Sigmoid colon (tissue), 7 donors: Measurements from ENCODE around the gene KCNJ15. TPM values are rescaled to one million over a fixed set of nuclear protein-coding genes. Genes with fewer than 3 reads are reported as not detected.

Experiments
- DNase-seq: peaks from one replicate; pipeline ENCODE4 v3.0.0-alpha.2; 2019
- H3K27ac ChIP-seq, 4 donors: fragments of 200-600 bp; sonication (generic); one replicate each; pipeline ENCODE4 v1.5.1; 2016 to 2019; ENCODE audit warnings: mild to moderate bottlenecking in 1 of 4
- H3K27me3 ChIP-seq, 3 donors: fragments of 200-600 bp; sonication (generic); one replicate each; pipeline ENCODE4 v1.5.1; 2019; ENCODE audit warnings: mild to moderate bottlenecking in 1 of 3
- H3K36me3 ChIP-seq, 4 donors: fragments of 200-600 bp; sonication (generic); one replicate each; pipeline ENCODE4 v1.5.1; 2016 to 2019
- H3K4me1 ChIP-seq, 4 donors: fragments of 200-600 bp; sonication (generic); one replicate each; pipeline ENCODE4 v1.5.1; 2017 to 2019
- H3K4me3 ChIP-seq, 4 donors: fragments of 200-600 bp; sonication (generic); one replicate each; pipeline ENCODE4 v1.5.1; 2017 to 2019; ENCODE audit warnings: mild to moderate bottlenecking in 2 of 4, moderate library complexity in 1 of 4
- H3K9me3 ChIP-seq, 4 donors: fragments of 200-600 bp in 3 of 4; sonication (generic) in 3 of 4; one replicate each; pipeline versions ENCODE4 v1.5.1 to v1.6.1; 2013 to 2019
- CTCF ChIP-seq, 4 experiments: fragments of 450-650 bp in 3 of 4; fragments of 200-600 bp in 1 of 4; IDR thresholded peaks; one replicate each; pipeline ENCODE4 v1.5.1; 2016 to 2019; ENCODE audit warnings: antibody characterized with exemption in 4 of 4, mild to moderate bottlenecking in 3 of 4, moderate library complexity in 2 of 4
- EP300 ChIP-seq, 4 donors: sonication (generic); formaldehyde crosslinking; IDR thresholded peaks; one replicate each; pipeline ENCODE4 v1.6.1; 2017; ENCODE audit warnings: antibody characterized with exemption in 4 of 4
- POLR2A ChIP-seq, 2 donors: fragments of 450-650 bp; IDR thresholded peaks; one replicate each; pipeline ENCODE4 v1.6.1; 2016; ENCODE audit warnings: antibody characterized with exemption in 2 of 2, mild to moderate bottlenecking in 2 of 2, moderate library complexity in 2 of 2
- POLR2AphosphoS5 ChIP-seq, 4 donors: sonication (generic); formaldehyde crosslinking; IDR thresholded peaks; one replicate each; pipeline ENCODE4 v1.6.1; 2017; ENCODE audit warnings: antibody characterized with exemption in 4 of 4
- WGBS, 2 donors: extraction: QIAGEN DNeasy Blood & Tissue Kit; methylation state at CpG; one replicate each; pipeline ENCODE4 v1.1.7; 2013; 5-methylcytosine and 5-hydroxymethylcytosine counted together
- intact Hi-C: fragments of 100-400 bp; cut with DNase I; formaldehyde crosslinking; loops from one replicate; pipeline ENCODE4 v1.15.1; 2023
- polyA plus RNA-seq, 3 donors: library from polyadenylated mRNA; stranded (reverse); fragments of 200-250 nt; gene quantifications; one replicate each; pipeline ENCODE4 v1.2.3, GENCODE V29; 2013
- total RNA-seq, 4 donors: library from RNA; depleted of rRNA; stranded (reverse); fragments of >200 nt; gene quantifications; one replicate each; pipeline ENCODE4 v1.1.0, GENCODE V29; 2016
- donor health status: healthy with polysubstance abuse.
- donor health status: Bipolar disorder and iron deficiency.
- donor health status: healthy.

KCNJ15 gene
- total and polyA plus RNA-seq, 7 donors: 0.22 to 0.60 (median 0.49) TPM; not detected in 4

- TF ChIP-seq CTCF (IDR thresholded peaks at IDR 0.05): no peak
- TF ChIP-seq EP300 (IDR thresholded peaks at IDR 0.05): no peak
- no peak for TF ChIP-seq POLR2A (IDR thresholded peaks at IDR 0.05)
- TF ChIP-seq POLR2AphosphoS5 (IDR thresholded peaks at IDR 0.05): no peak
- 84 to 90% methylated on average over 10 of the region's 10 CpGs for WGBS, 2 donors
- H3K4me3 ChIP-seq: no peak overlapping the region
- H3K27me3 ChIP-seq: no peaks in the 10 kb centered on the region
- intact Hi-C loops: no loop called here
- H3K9me3 ChIP-seq: no peaks in the 10 kb centered on the region
- no peak overlapping the region for H3K27ac ChIP-seq
- no peak for DNase-seq
- no peaks in the 10 kb centered on the region for H3K36me3 ChIP-seq
- H3K4me1 ChIP-seq: no peaks in the 10 kb centered on the region
Observed at GRCh38 chr21:38241029-38241740, 15.6 kb upstream of the KCNJ15 start.

- 81% methylated on average over 5 of the region's 5 CpGs for WGBS, 2 donors
- H3K27ac ChIP-seq: no peak overlapping the region
Observed at GRCh38 chr21:38242061-38242460, 14.7 kb upstream of the KCNJ15 start.

GRCh38 chr21:38243732-38244406 lies 12.9 kb upstream of the KCNJ15 start:
- no peaks in the 10 kb centered on the region for H3K27me3 ChIP-seq
- no peak for DNase-seq
- H3K36me3 ChIP-seq: no peaks in the 10 kb centered on the region
- no peak overlapping the region for H3K4me3 ChIP-seq
- intact Hi-C loops: no loop called here
- no peak for TF ChIP-seq POLR2A (IDR thresholded peaks at IDR 0.05)
- no peak for TF ChIP-seq POLR2AphosphoS5 (IDR thresholded peaks at IDR 0.05)
- TF ChIP-seq CTCF (IDR thresholded peaks at IDR 0.05): no peak
- no peak for TF ChIP-seq EP300 (IDR thresholded peaks at IDR 0.05)
- H3K4me1 ChIP-seq: no peaks in the 10 kb centered on the region
- 79 to 85% methylated on average over 7 of the region's 7 CpGs for WGBS, 2 donors
- H3K27ac ChIP-seq: no peak overlapping the region
- no peaks in the 10 kb centered on the region for H3K9me3 ChIP-seq

More at GRCh38 chr21:38242061-38242460, 14.7 kb upstream of the KCNJ15 start:
- Histone ChIP-seq H3K4me3 (no peak overlapping the region), H3K9me3 (no peaks in the 10 kb centered on the region), H3K27me3 (no peaks in the 10 kb centered on the region), H3K36me3 (no peaks in the 10 kb centered on the region), H3K4me1 (no peaks in the 10 kb centered on the region)
- TF ChIP-seq EP300 (IDR thresholded peaks at IDR 0.05) (no peak), POLR2A (IDR thresholded peaks at IDR 0.05) (no peak), CTCF (IDR thresholded peaks at IDR 0.05) (no peak), POLR2AphosphoS5 (IDR thresholded peaks at IDR 0.05) (no peak)
- DNase-seq: no peak
- intact Hi-C loops: no loop called here

- DNase-seq: no peak
- TF ChIP-seq CTCF (IDR thresholded peaks at IDR 0.05) (no peak), POLR2AphosphoS5 (IDR thresholded peaks at IDR 0.05) (no peak)
- 85 to 87% methylated on average over 2 of the region's 2 CpGs for WGBS, 2 donors
- no peaks in the 10 kb centered on the region for H3K9me3 ChIP-seq
- H3K27me3 ChIP-seq: no peaks in the 10 kb centered on the region
- H3K27ac ChIP-seq: no peak overlapping the region
- H3K36me3 ChIP-seq: no peaks in the 10 kb centered on the region
- no peaks in the 10 kb centered on the region for H3K4me1 ChIP-seq
- H3K4me3 ChIP-seq: no peak overlapping the region
- intact Hi-C loops: no loop called here
Observed at GRCh38 chr21:38244407-38244787, 12.4 kb upstream of the KCNJ15 start.
